HepG2 (cell line): ENCODE measurements around the gene ST14. TPM values are rescaled to one million over a fixed set of nuclear protein-coding genes. Genes with fewer than 3 reads are reported as not detected.

ENCODE experiments used
- ATF3 ChIP-seq: sonication (generic); formaldehyde crosslinking; IDR thresholded peaks from 2 replicates; pipeline ENCODE4 v1.4.0; 2020; ENCODE audit warnings: missing genetic modification reagents
- ATF5 ChIP-seq: sonication (generic); formaldehyde crosslinking; IDR thresholded peaks from 2 replicates; pipeline ENCODE4 v1.4.0; 2020; ENCODE audit warnings: mild to moderate bottlenecking, low read depth, missing genetic modification reagents
- CENPBD1 ChIP-seq: sonication (generic); formaldehyde crosslinking; IDR thresholded peaks from 2 replicates; pipeline ENCODE4 v1.8.0; 2022; ENCODE audit warnings: missing genetic modification reagents, low read depth, mild to moderate bottlenecking, borderline replicate concordance
- CENPX ChIP-seq: sonication (generic); formaldehyde crosslinking; IDR thresholded peaks from 2 replicates; pipeline ENCODE4 v1.9.0; 2021; ENCODE audit warnings: mild to moderate bottlenecking, missing genetic modification reagents, moderate library complexity
- FOXO4 ChIP-seq: sonication (generic); formaldehyde crosslinking; conservative IDR thresholded peaks from 2 replicates; pipeline ENCODE4 v1.8.1; 2023; ENCODE audit warnings: missing genetic modification reagents
- GMEB1 ChIP-seq: sonication (generic); formaldehyde crosslinking; IDR thresholded peaks from 2 replicates; pipeline ENCODE4 v1.5.1; 2020; ENCODE audit warnings: missing genetic modification reagents, mild to moderate bottlenecking, borderline replicate concordance
- IKZF4 ChIP-seq: sonication (generic); formaldehyde crosslinking; IDR thresholded peaks from 2 replicates; pipeline ENCODE4 v1.5.1; 2020; ENCODE audit warnings: borderline replicate concordance, mild to moderate bottlenecking, low read depth, missing genetic modification reagents; ENCODE audit errors: not compliant biosample characterization
- IRF2 ChIP-seq: IDR thresholded peaks from 2 replicates; pipeline ENCODE4 v1.6.1; 2018; ENCODE audit warnings: missing genetic modification reagents, missing compliant biosample characterization
- MIXL1 ChIP-seq: IDR thresholded peaks from 2 replicates; pipeline ENCODE4 v1.6.1; 2016
- MXD1 ChIP-seq: sonication (generic); formaldehyde crosslinking; IDR thresholded peaks from 2 replicates; pipeline ENCODE4 v1.4.0; 2020; ENCODE audit warnings: mild to moderate bottlenecking, missing genetic modification reagents
- MZF1 ChIP-seq: sonication (generic); formaldehyde crosslinking; IDR thresholded peaks from 2 replicates; pipeline ENCODE4 v1.8.1; 2023; ENCODE audit warnings: mild to moderate bottlenecking, missing genetic modification reagents, borderline replicate concordance
- NCOA1 ChIP-seq: sonication (generic); formaldehyde crosslinking; IDR thresholded peaks from 2 replicates; pipeline ENCODE4 v1.9.0; 2021; ENCODE audit warnings: missing genetic modification reagents
- PAWR ChIP-seq: sonication (generic); formaldehyde crosslinking; IDR thresholded peaks from 2 replicates; pipeline ENCODE4 v1.4.0; 2020; ENCODE audit warnings: missing genetic modification reagents, mild to moderate bottlenecking, borderline replicate concordance
- PPARG ChIP-seq: conservative IDR thresholded peaks from 2 replicates; pipeline ENCODE4 v1.6.1; 2016; ENCODE audit warnings: missing biosample characterization, missing genetic modification reagents
- RAD51 ChIP-seq: fragments of 450-650 bp; IDR thresholded peaks from 2 replicates; pipeline ENCODE4 v1.6.1; 2016; ENCODE audit warnings: borderline replicate concordance
- STAT5B ChIP-seq: sonication (generic); formaldehyde crosslinking; IDR thresholded peaks from 2 replicates; pipeline ENCODE4 v1.4.0; 2020; ENCODE audit warnings: missing genetic modification reagents
- TBP ChIP-seq: sonication (generic); formaldehyde crosslinking; IDR thresholded peaks from 2 replicates; pipeline ENCODE4 v1.5.0; 2020; ENCODE audit warnings: missing genetic modification reagents
- TOE1 ChIP-seq: sonication (generic); formaldehyde crosslinking; IDR thresholded peaks from 2 replicates; pipeline ENCODE4 v1.4.0; 2020; ENCODE audit warnings: mild to moderate bottlenecking, missing genetic modification reagents
- WIZ ChIP-seq: sonication (generic); formaldehyde crosslinking; IDR thresholded peaks from 2 replicates; pipeline ENCODE4 v1.5.1; 2020; ENCODE audit warnings: mild to moderate bottlenecking, missing genetic modification reagents
- ZBTB7A ChIP-seq: sonication (generic); formaldehyde crosslinking; IDR thresholded peaks from 2 replicates; pipeline ENCODE4 v1.8.0; 2022; ENCODE audit warnings: mild to moderate bottlenecking, missing genetic modification reagents
- ZNF253 ChIP-seq: sonication (generic); formaldehyde crosslinking; IDR thresholded peaks from 2 replicates; pipeline ENCODE4 v1.8.0; 2022; ENCODE audit warnings: mild to moderate bottlenecking, missing genetic modification reagents, borderline replicate concordance
- ZNF282 ChIP-seq: fragments of 450-650 bp; IDR thresholded peaks from 2 replicates; pipeline ENCODE4 v1.6.1; 2018; ENCODE audit not compliant: partially characterized antibody
- ZNF335 ChIP-seq: sonication (generic); formaldehyde crosslinking; IDR thresholded peaks from 2 replicates; pipeline ENCODE4 v1.4.0; 2020; ENCODE audit warnings: missing genetic modification reagents
- ZNF577 ChIP-seq: sonication (generic); formaldehyde crosslinking; IDR thresholded peaks from 2 replicates; pipeline ENCODE4 v1.4.0; 2020; ENCODE audit warnings: mild to moderate bottlenecking, low read depth, missing genetic modification reagents, borderline replicate concordance
- ZNF605 ChIP-seq: sonication (generic); formaldehyde crosslinking; IDR thresholded peaks from 2 replicates; pipeline ENCODE4 v1.8.0; 2022; ENCODE audit warnings: mild to moderate bottlenecking, missing genetic modification reagents
- ZSCAN21 ChIP-seq: sonication (generic); formaldehyde crosslinking; IDR thresholded peaks from 2 replicates; pipeline ENCODE4 v1.8.0; 2022; ENCODE audit warnings: mild to moderate bottlenecking, missing genetic modification reagents, moderate library complexity, borderline replicate concordance
- polyA plus RNA-seq, 8 experiments: library from polyadenylated mRNA; depleted of rRNA in 3 of 8; stranded (reverse) in 7 of 8; unstranded in 1 of 8; fragments of >200 nt; fragmentation: Illumina TruSeq in 4 of 8; extraction: Trizol in 4 of 8; gene quantifications; 2 replicates each; pipeline versions ENCODE4 v1.2.1 to v1.2.3, GENCODE V29; 2011 to 2016; ENCODE audit warnings: low read depth in 4 of 8, missing spikeins in 1 of 8, mixed read lengths in 1 of 8; ENCODE audit not compliant: insufficient read depth in 1 of 8
- total RNA-seq, 5 experiments: library from RNA; depleted of rRNA; stranded (reverse); fragments of >200 nt; fragmentation: Illumina TruSeq; extraction: Trizol; gene quantifications; 2 replicates each; pipeline ENCODE4 v1.2.3, GENCODE V29; 2016; ENCODE audit warnings: low read depth in 1 of 5

ST14 gene
- total and polyA plus RNA-seq, 2 of the 13 experiments (the other 11 are each of a cell fraction or from before 2014, with no cell fraction given), result 0.88 to 1.4 TPM

GRCh38 chr11:130163346-130164220 is 4.0 kb downstream of the ST14 start (continued):
- TF ChIP-seq ZNF335 (no peak), FOXO4 (CRISPR knock-in tag) (no peak), ZNF577 (CRISPR knock-in tag) (no peak), CENPX (CRISPR knock-in tag) (no peak), NCOA1 (CRISPR knock-in tag) (no peak), PPARG (CRISPR knock-in tag) (no peak), TOE1 (CRISPR knock-in tag) (no peak), ZNF605 (CRISPR knock-in tag) (no peak), IRF2 (peak; percentile 42; the same call in 1 of the 2 replicates), GMEB1 (no peak), STAT5B (CRISPR knock-in tag) (no peak), ATF5 (CRISPR knock-in tag) (no peak), IKZF4 (CRISPR knock-in tag) (no peak), MXD1 (no peak; the same call in 1 of the 2 replicates), PAWR (CRISPR knock-in tag) (no peak), MZF1 (CRISPR knock-in tag) (no peak), ATF3 (CRISPR knock-in tag) (no peak), RAD51 (no peak), ZNF282 (no peak), ZSCAN21 (CRISPR knock-in tag) (no peak), TBP (CRISPR knock-in tag) (no peak), ZNF253 (CRISPR knock-in tag) (no peak), MIXL1 (CRISPR knock-in tag) (no peak), ZBTB7A (no peak), CENPBD1 (CRISPR knock-in tag) (no peak), WIZ (no peak)
